ENCODE results near the gene TCF3. TPM values are rescaled to one million over a fixed set of nuclear protein-coding genes. Genes with fewer than 3 reads are reported as not detected.

Gene TCF3
- total and polyA plus RNA-seq, 2 of the 8 experiments (the other 6 are each of a cell fraction or from before 2014, with no cell fraction given) = 241 to 348 TPM

- TF ChIP-seq JUND (IDR thresholded peaks at IDR 0.05; ENCODE audit: low read length) (no peak), TBP (IDR thresholded peaks at IDR 0.05; ENCODE audit: low read depth, low read length) (no peak), EZH2 (IDR thresholded peaks at IDR 0.05; ENCODE audit: low read depth, low read length, severe bottlenecking) (no peak), SP1 (IDR thresholded peaks at IDR 0.05; ENCODE audit: low read depth, low read length) (no peak), KDM1A (IDR thresholded peaks at IDR 0.05; ENCODE audit: borderline replicate concordance, low read length) (no peak), TAF1 (IDR thresholded peaks at IDR 0.05; ENCODE audit: low read depth, low read length) (peak; percentile 8)
Measured at GRCh38 chr19:1567116-1567847, 85.1 kb downstream of the TCF3 start (continued).

Measured in H1 (cell line).